SK-N-MC (cell line): ENCODE results near the gene DCTN2.
"Not testable (repeated sequence)": the region's sequence is repeated elsewhere in the genome, so short reads cannot be mapped to it uniquely, and the experiment has no call there.

Source experiments
- DNase-seq: peaks from one replicate; pipeline ENCODE4 v3.0.0-alpha.2; 2011; ENCODE audit warnings: low read depth, low spot score
- H3K27ac ChIP-seq: fragments of 200-600 bp; sonication (generic); 2 replicates; pipeline ENCODE4 v1.5.1; 2016; ENCODE audit warnings: mixed run types
- H3K36me3 ChIP-seq: fragments of 200-600 bp; sonication (generic); 2 replicates; pipeline ENCODE4 v1.6.1; 2017; ENCODE audit warnings: antibody characterized with exemption, low read length, mixed read lengths; ENCODE audit not compliant: insufficient read depth
- H3K4me3 ChIP-seq: fragments of 200-600 bp; sonication (generic); 2 replicates; pipeline ENCODE4 v1.5.1; 2016
- H3K9ac ChIP-seq: fragments of 200-600 bp; sonication (generic); 2 replicates; pipeline ENCODE4 v1.8.0; 2017; ENCODE audit warnings: mixed run types, mixed read lengths; ENCODE audit not compliant: insufficient read length
- H3K9me3 ChIP-seq: fragments of 200-600 bp; sonication (generic); 2 replicates; pipeline ENCODE4 v1.6.1; 2017; ENCODE audit warnings: low read depth, mild to moderate bottlenecking, antibody characterized with exemption, low read length, moderate library complexity, mixed read lengths
- EZH2 ChIP-seq: fragments of 200-600 bp; sonication (generic); IDR thresholded peaks from one replicate; pipeline ENCODE4 v1.6.1; 2017; ENCODE audit warnings: antibody characterized with exemption
- FOXP2 ChIP-seq: optimal IDR thresholded peaks from 2 replicates; pipeline ENCODE3; 2011; ENCODE audit warnings: mild to moderate bottlenecking, moderate library complexity; ENCODE audit not compliant: insufficient read depth; ENCODE audit errors: extremely low read length, control extremely low read depth
- POLR2AphosphoS5 ChIP-seq: IDR thresholded peaks from 2 replicates; pipeline ENCODE4 v1.6.1; 2012; ENCODE audit warnings: mild to moderate bottlenecking, low read depth, low read length, borderline replicate concordance

The DCTN2 gene

GRCh38 chr12:57579677-57580465 lies 32.9 kb upstream of the DCTN2 start:
- Histone ChIP-seq H3K36me3 (no peaks in the 10 kb centered on the region), H3K9ac (no peak overlapping the region), H3K9me3 (no peaks in the 10 kb centered on the region), H3K27ac (no peak overlapping the region), H3K4me3 (no peak overlapping the region)
- TF ChIP-seq POLR2AphosphoS5, result no peak
- no peak for TF ChIP-seq FOXP2
- TF ChIP-seq EZH2, result no peak
- no peak for DNase-seq

- Histone ChIP-seq H3K4me3 (no peak overlapping the region), H3K9me3 (no peaks in the 10 kb centered on the region), H3K27ac (no peak overlapping the region), H3K9ac (no peak overlapping the region), H3K36me3 (no peaks in the 10 kb centered on the region)
- no peak for DNase-seq
- no peak for TF ChIP-seq EZH2
These were observed 32.0 kb upstream of the DCTN2 start for GRCh38 chr12:57579011-57579410.

- TF ChIP-seq POLR2AphosphoS5, result no peak
- TF ChIP-seq FOXP2, result no peak
- TF ChIP-seq EZH2, result no peak
- no peaks in the 10 kb centered on the region for H3K9me3 ChIP-seq
- H3K4me3 ChIP-seq, result no peak overlapping the region
- no peak overlapping the region for H3K27ac ChIP-seq
- H3K36me3 ChIP-seq, result no peaks in the 10 kb centered on the region
- H3K9ac ChIP-seq, result no peak overlapping the region
- no peak for DNase-seq
These were observed 31.2 kb upstream of the DCTN2 start for GRCh38 chr12:57577981-57578758.

GRCh38 chr12:57576613-57577160 lies 29.7 kb upstream of the DCTN2 start:
- no peak for TF ChIP-seq FOXP2
- TF ChIP-seq POLR2AphosphoS5, result no peak
- TF ChIP-seq EZH2, result no peak
- Histone ChIP-seq H3K9ac (no peak overlapping the region), H3K9me3 (no peaks in the 10 kb centered on the region), H3K4me3 (no peak overlapping the region), H3K27ac (no peak overlapping the region), H3K36me3 (no peaks in the 10 kb centered on the region)
- no peak for DNase-seq

GRCh38 chr12:57575771-57576612 lies 29.0 kb upstream of the DCTN2 start:
- no peaks in the 10 kb centered on the region for H3K36me3 ChIP-seq
- no peak for TF ChIP-seq FOXP2
- TF ChIP-seq EZH2, result no peak
- TF ChIP-seq POLR2AphosphoS5, result no peak
- H3K27ac ChIP-seq, result no peak overlapping the region
- no peaks in the 10 kb centered on the region for H3K9me3 ChIP-seq
- no peak for DNase-seq
- no peak overlapping the region for H3K4me3 ChIP-seq
- H3K9ac ChIP-seq, result no peak overlapping the region

GRCh38 chr12:57574795-57575194 lies 27.8 kb upstream of the DCTN2 start:
- Histone ChIP-seq H3K4me3 (no peak overlapping the region), H3K9me3 (no peaks in the 10 kb centered on the region), H3K9ac (no peak overlapping the region), H3K36me3 (no peaks in the 10 kb centered on the region), H3K27ac (no peak overlapping the region)
- TF ChIP-seq EZH2, result no peak
- TF ChIP-seq POLR2AphosphoS5, result no peak
- no peak for TF ChIP-seq FOXP2
- DNase-seq, result no peak

- no peak overlapping the region for H3K27ac ChIP-seq
These were observed 25.2 kb upstream of the DCTN2 start for GRCh38 chr12:57571926-57572762.

GRCh38 chr12:57570438-57570837 lies 23.4 kb upstream of the DCTN2 start:
- not testable (repeated sequence) for H3K36me3 ChIP-seq

More at GRCh38 chr12:57571926-57572762, 25.2 kb upstream of the DCTN2 start:
- no peak for DNase-seq
- TF ChIP-seq EZH2, result no peak
- no peak for TF ChIP-seq FOXP2
- TF ChIP-seq POLR2AphosphoS5, result no peak
- H3K4me3 ChIP-seq, result no peak overlapping the region
- no peaks in the 10 kb centered on the region for H3K36me3 ChIP-seq
- H3K9me3 ChIP-seq, result no peaks in the 10 kb centered on the region
- H3K9ac ChIP-seq, result no peak overlapping the region

More at GRCh38 chr12:57570438-57570837, 23.4 kb upstream of the DCTN2 start:
- not testable (repeated sequence) for H3K27ac ChIP-seq, H3K4me3 ChIP-seq, DNase-seq, H3K9me3 ChIP-seq, H3K9ac ChIP-seq
